Duodenal mucosa (tissue), 2 donors: ENCODE results near the gene TNNT3.
"Not testable (repeated sequence)": the region's sequence is repeated elsewhere in the genome, so short reads cannot be mapped to it uniquely, and the experiment has no call there.

Experiments
- H3K27ac ChIP-seq: one replicate; pipeline ENCODE4 v1.7.0; 2013; ENCODE audit warnings: low read depth, low read length
- H3K27me3 ChIP-seq, 2 donors: one replicate each; pipeline ENCODE4 v1.7.0; 2013; ENCODE audit warnings: low read length in 2 of 2, control low read depth in 1 of 2; ENCODE audit not compliant: insufficient read depth in 2 of 2, control insufficient read depth in 1 of 2
- H3K36me3 ChIP-seq, 2 donors: one replicate each; pipeline ENCODE4 v1.7.0; 2013; ENCODE audit warnings: low read length in 2 of 2, control low read depth in 1 of 2; ENCODE audit not compliant: insufficient read depth in 2 of 2, control insufficient read depth in 1 of 2
- H3K4me1 ChIP-seq, 2 donors: one replicate each; pipeline ENCODE4 v1.7.0; 2013; ENCODE audit warnings: low read length in 2 of 2, control low read depth in 1 of 2; ENCODE audit not compliant: insufficient read depth in 2 of 2, control insufficient read depth in 1 of 2
- H3K4me3 ChIP-seq, 2 donors: one replicate each; pipeline ENCODE4 v1.7.0; 2013; ENCODE audit warnings: low read length in 2 of 2, low read depth in 1 of 2
- H3K9ac ChIP-seq, 2 donors: one replicate each; pipeline ENCODE4 v1.7.0; 2013; ENCODE audit warnings: low read length in 2 of 2, low read depth in 1 of 2
- H3K9me3 ChIP-seq, 2 donors: one replicate each; pipeline ENCODE4 v1.7.0; 2013; ENCODE audit warnings: low read length in 2 of 2, control low read depth in 1 of 2; ENCODE audit not compliant: control insufficient read depth in 1 of 2

TNNT3 gene

DNA sequence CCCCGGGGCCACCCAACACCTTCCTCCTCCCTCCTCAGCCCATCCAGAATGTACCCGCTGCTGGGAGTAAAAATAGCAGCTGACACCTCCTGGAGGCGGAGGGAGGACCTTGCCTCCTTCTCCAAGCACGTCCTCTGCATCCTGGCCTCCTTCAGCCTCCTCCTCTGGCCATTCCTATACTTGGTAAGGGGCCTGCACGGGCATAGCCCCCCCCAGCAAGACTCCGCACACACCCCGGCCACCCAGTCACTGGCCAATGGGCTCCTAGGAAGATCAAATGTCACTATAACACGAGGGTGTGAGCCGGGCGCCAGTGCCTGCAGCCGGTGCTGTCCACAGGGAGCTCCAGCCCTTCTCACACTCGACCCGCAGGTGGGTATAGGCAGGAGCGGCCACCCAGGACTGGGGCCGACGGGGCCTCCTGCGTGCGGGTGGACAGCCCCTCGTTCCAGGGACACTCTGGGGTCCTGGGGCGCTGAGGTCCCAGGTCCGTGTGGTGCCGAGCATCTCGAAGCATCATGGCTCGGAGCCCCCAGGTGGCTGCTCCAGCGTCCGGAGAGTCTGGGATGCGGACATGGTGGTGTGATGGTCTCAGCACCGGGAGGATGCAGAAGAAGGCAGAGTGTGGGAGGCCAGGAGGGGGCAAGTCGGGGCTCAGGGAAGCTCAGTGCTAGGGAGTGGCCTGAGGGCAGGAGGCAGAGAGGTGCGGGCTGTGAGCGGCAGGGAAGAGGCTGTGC lies at the start of gene TNNT3:
TSS of gene TNNT3 (plus strand) at position 313 of the 737 bp plus-strand sequence. CDS start 3,172 bp downstream, outside the sequence.
- no peak within 1 kb of the TSS for H3K4me3 ChIP-seq
- no peaks in the 10 kb centered on the region for H3K27me3 ChIP-seq
- H3K4me1 ChIP-seq: no peaks in the 10 kb centered on the region
- H3K9me3 ChIP-seq: no peaks in the 10 kb centered on the region
- H3K9ac ChIP-seq: no peak within 1 kb of the TSS
- H3K27ac ChIP-seq: no peak within 1 kb of the TSS
- no peaks in the 10 kb centered on the region for H3K36me3 ChIP-seq

DNA sequence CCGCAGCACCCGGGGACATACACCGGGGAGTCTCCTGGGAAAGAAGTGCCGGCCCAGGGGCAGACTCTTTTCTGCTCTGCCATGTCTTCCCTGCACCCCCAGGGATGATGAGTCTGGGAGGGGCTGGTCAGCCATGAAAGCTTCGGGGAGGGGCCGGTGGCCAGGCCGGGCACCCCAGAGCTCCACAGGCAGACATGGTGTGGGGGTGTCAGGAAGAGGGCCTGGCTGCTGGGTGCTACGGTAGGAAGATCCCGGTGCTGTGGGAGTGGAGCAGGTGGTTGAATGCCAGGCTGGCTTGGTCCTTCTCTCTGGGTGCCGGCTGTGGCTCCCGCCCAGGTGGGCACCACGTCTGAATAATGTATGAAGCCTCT lies 49.2 kb upstream of the TNNT3 start:
- Histone ChIP-seq H3K27ac (no peak overlapping the region), H3K4me3 (peak overlapping the region in 1 of 2 donors; percentile 36), H3K9ac (peak overlapping the region in 1 of 2 donors; percentile 1), H3K9me3 (no peaks in the 10 kb centered on the region), H3K27me3 (peaks cover 0 to 3% of the 10 kb centered on the region in 2 donors), H3K4me1 (peaks cover 0 to 16% of the 10 kb centered on the region in 2 donors), H3K36me3 (no peaks in the 10 kb centered on the region)

- Histone ChIP-seq H3K9ac (peak overlapping the region in 1 of 2 donors; percentile 1), H3K9me3 (no peaks in the 10 kb centered on the region), H3K27ac (peak overlapping the region; percentile 10), H3K4me3 (peak overlapping the region; percentile 36 to 40), H3K27me3 (peaks cover 0 to 3% of the 10 kb centered on the region in 2 donors), H3K4me1 (peaks cover 0 to 17% of the 10 kb centered on the region in 2 donors), H3K36me3 (no peaks in the 10 kb centered on the region)
Measured at GRCh38 chr11:1870721-1871466, 48.6 kb upstream of the TNNT3 start.

GRCh38 chr11:1871531-1871930 lies 48.0 kb upstream of the TNNT3 start:
- Histone ChIP-seq H3K9me3 (no peaks in the 10 kb centered on the region), H3K4me3 (peak overlapping the region; percentile 36 to 40), H3K4me1 (peaks cover 0 to 17% of the 10 kb centered on the region in 2 donors), H3K27me3 (peaks cover 0 to 3% of the 10 kb centered on the region in 2 donors), H3K36me3 (no peaks in the 10 kb centered on the region), H3K9ac (no peak overlapping the region), H3K27ac (no peak overlapping the region)

GRCh38 chr11:1872267-1872985 lies 47.1 kb upstream of the TNNT3 start:
- Histone ChIP-seq H3K4me3 (no peak overlapping the region), H3K9ac (no peak overlapping the region), H3K36me3 (no peaks in the 10 kb centered on the region), H3K4me1 (peaks cover 0 to 18% of the 10 kb centered on the region in 2 donors), H3K9me3 (no peaks in the 10 kb centered on the region), H3K27ac (no peak overlapping the region), H3K27me3 (peaks cover 0 to 3% of the 10 kb centered on the region in 2 donors)

- H3K27ac ChIP-seq: peak overlapping the region; percentile 32
- no peaks in the 10 kb centered on the region for H3K36me3 ChIP-seq
- no peak overlapping the region for H3K9ac ChIP-seq
- H3K27me3 ChIP-seq: peaks cover 0 to 3% of the 10 kb centered on the region in 2 donors
- peaks cover 0 to 18% of the 10 kb centered on the region in 2 donors for H3K4me1 ChIP-seq
- H3K4me3 ChIP-seq: no peak overlapping the region
- H3K9me3 ChIP-seq: no peaks in the 10 kb centered on the region
Measured at GRCh38 chr11:1873048-1873812, 46.3 kb upstream of the TNNT3 start.

DNA sequence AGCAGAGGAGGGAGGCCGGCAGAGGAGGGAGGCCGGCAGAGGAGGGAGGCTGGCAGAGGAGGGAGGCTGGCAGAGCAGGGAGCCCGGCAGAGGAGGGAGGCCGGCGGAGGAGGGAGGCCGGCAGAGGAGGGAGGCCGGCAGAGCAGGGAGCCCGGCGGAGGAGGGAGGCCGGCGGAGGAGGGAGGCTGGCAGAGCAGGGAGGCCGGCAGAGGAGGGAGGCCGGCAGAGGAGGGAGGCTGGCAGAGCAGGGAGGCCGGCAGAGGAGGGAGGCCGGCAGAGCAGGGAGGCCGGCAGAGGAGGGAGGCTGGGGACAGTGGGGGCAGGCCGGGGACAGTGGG lies 45.7 kb upstream of the TNNT3 start:
- not testable (repeated sequence) for H3K9me3 ChIP-seq, H3K36me3 ChIP-seq, H3K27ac ChIP-seq, H3K9ac ChIP-seq, H3K27me3 ChIP-seq, H3K4me3 ChIP-seq
- H3K4me1 ChIP-seq: peaks cover 0 to 16% of the 10 kb centered on the region in 2 donors

- H3K4me1 ChIP-seq: peaks cover 0 to 15% of the 10 kb centered on the region in 2 donors
- H3K9me3 ChIP-seq, H3K27me3 ChIP-seq, H3K4me3 ChIP-seq, H3K27ac ChIP-seq, H3K36me3 ChIP-seq, H3K9ac ChIP-seq: not testable (repeated sequence)
Measured at GRCh38 chr11:1874441-1875092, 44.9 kb upstream of the TNNT3 start.

- H3K4me1 ChIP-seq: peaks cover 0 to 11% of the 10 kb centered on the region in 2 donors
Measured at GRCh38 chr11:1875093-1875850, 44.2 kb upstream of the TNNT3 start.

More at GRCh38 chr11:1875093-1875850, 44.2 kb upstream of the TNNT3 start:
- Histone ChIP-seq H3K36me3 (no peaks in the 10 kb centered on the region), H3K27me3 (no peaks in the 10 kb centered on the region), H3K27ac (no peak overlapping the region), H3K9me3 (no peaks in the 10 kb centered on the region), H3K9ac (no peak overlapping the region), H3K4me3 (no peak overlapping the region)
